NCI-H2107 treated with DMSO at 0.1 percent for 48 hours (cell line): ENCODE results near the gene SASS6.
"Not testable (repeated sequence)": the region's sequence is repeated elsewhere in the genome, so short reads cannot be mapped to it uniquely, and the experiment has no call there.

Experiments
- DNase-seq: peaks from one replicate; lab custom pipeline; 2025; ENCODE audit not compliant: unreplicated experiment; lab: John Stamatoyannopoulos, UW

SASS6 gene

DNA sequence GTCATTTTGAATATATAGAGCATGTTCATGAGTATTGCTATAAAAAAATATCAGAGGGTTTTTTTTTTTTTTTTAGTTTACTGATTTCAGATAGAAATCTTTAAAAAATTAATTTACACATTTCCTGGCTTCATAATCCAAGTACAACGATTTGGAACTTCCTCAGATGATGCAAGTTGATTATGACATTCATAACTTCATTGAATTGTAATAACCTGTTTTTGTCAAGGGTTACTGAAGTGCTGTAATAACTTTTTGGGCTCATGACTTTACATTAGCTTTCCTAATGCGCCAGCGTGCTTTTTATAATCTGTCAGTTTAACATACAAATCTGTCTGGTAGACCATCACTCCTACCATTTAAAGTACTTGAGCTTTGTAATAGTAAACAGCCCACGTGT, 81.3 kb downstream of the SASS6 start:
- no peak for DNase-seq

DNA sequence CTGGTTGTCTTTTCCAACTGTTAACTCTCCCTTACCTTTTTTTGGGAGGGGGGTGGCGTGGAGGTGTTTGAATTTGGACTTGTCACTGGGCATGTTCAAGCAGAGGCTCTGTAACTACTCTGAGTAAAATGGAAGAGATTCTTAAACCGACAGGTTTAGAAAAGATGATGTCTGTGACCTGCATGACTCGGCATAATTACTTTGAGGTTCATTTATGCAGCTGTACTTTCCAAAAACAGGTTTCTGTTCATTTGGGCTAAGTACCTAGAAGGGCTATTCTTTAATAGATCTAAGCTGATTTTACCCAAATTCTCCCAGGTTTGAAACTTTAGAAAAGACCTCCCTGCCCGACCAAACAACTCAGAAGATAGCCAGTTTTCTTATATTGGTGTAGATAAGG, 82.6 kb downstream of the SASS6 start:
- DNase-seq: no peak

GRCh38 chr1:100047235-100047708, 85.5 kb downstream of the SASS6 start:
- DNase-seq: not testable (repeated sequence)

DNA sequence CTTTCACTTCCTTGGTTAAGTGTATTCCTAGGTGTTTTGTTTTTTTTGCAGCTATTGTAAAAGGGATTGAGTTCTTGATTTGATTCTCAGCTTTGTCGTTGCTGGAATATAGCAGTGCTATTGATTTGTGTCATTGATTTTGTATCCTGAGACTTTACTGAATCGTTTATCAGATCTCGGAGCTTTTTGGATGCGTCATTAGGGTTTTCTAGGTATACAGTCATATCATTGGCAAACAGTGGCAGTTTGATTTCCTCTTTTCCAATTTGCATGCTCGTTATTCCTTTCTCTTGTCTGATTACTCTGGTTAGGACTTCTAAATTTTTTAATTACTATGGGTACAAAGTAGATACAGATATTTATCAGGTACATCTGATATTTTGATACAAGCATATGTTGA, 87.5 kb downstream of the SASS6 start:
- no peak for DNase-seq

DNA sequence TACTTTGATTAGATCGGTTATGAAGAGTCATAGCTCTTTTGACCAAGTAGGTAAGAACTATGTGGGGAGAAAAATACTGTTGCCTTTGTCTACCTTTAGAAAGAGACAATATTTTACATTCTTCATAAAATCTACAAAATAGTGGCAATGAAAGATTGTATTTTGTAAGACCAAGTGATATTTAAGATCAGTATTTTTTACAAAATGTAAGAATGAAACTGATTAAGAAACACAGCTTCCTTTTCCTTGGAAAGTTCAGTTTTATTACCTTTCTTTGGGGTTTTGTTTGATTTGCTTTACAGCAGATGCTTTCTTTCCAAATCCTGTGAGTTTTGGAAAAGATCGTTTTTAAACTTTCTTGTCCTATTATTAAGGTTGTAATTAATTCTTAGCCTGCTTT, 93.1 kb downstream of the SASS6 start:
- DNase-seq: no peak

- peak; percentile 58 for DNase-seq
Measured at GRCh38 chr1:100038660-100039287, 94.0 kb downstream of the SASS6 start.

- peak; percentile 67 for DNase-seq
Measured at GRCh38 chr1:100037927-100038659, 94.6 kb downstream of the SASS6 start.

- DNase-seq: peak; percentile 50
Measured at GRCh38 chr1:100037656-100037926, 95.1 kb downstream of the SASS6 start.

DNA sequence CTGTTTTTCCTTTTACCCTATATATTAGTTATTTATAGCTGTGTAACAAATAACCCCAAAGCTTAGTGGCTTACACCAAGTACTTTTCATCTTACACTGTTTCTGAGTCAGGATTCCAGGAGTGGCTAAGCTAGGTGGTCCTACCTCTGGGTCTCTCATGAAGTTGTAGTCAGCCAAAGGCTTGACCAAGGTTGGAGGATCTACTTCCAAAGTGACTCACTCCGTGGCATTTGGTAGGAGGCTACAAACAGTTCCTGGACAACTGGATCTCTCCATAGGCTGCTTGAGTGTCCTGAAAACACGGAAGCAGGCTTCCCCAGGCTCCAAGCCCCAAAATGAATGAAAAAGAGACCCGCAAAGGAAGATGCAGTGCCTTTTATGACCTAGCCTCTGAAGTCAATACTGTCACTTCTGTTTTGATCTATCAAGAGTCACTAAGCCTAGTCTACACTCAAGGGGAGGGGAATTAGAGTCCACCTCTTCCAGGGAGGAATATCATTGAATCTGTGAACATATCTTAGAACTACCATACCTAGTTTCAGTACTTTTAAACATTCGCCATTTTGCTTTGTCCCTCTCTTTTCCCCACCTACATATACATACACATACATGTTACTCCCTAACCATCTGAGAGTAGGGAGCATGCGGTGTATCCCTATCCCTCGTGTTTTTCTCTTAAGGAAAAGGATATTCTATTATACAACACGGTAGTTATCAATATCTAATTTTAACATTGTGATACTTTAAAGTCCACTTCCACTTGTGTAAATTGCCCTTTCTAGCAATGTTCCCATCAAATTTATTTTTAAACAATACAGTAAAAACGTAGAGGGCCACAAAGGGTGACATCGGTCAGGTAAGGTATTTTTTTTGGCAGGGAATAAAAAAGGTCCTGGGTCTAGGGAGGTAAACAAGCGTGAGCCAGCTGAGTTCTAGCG, 95.7 kb downstream of the SASS6 start:
- peak; percentile 39 for DNase-seq

DNA sequence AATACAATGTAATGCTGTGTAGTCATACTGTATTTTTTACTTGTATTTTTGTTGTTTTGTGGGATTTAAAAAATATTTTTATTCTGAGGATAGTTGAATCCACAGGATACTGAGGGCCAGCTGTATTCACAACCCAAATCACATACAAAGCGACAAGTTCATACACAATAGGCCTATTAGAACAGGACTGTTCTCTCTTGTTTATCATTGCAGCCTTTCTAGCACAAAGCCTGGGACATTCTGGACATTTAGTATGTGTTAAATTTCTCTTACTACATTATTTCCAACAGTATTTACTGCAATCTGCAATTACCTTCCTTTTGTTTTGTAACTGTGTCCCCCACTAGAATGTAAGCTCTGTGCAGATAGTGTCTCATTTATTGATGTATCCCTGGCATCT, 97.5 kb downstream of the SASS6 start:
- no peak for DNase-seq

DNA sequence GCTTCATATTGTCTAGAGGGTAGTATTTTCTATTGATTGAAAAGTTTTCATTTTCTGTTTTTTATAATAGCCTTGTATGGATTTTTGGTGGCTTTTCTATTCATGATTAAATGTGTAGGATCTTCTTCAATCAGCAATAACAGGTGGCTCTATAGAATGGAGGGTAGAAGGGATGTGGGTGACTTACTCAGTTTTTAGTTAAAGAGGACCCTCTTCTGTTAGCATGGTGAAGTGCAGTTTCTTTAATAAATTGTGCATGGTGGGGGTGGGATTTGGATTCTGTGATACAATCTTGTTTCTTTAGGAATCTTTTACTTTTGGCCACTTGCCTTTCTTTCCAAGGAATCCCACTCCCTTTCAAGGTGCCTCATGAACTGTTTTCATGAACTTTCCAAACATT, 98.3 kb downstream of the SASS6 start:
- DNase-seq: peak; percentile 68
